Measurements from ENCODE around the gene TOMM40. TPM values are rescaled to one million over a fixed set of nuclear protein-coding genes. Genes with fewer than 3 reads are reported as not detected.

The TOMM40 gene
- total and polyA plus RNA-seq, 2 of the 13 experiments (the other 11 are each of a cell fraction or from before 2014, with no cell fraction given) = 72.0 to 110 TPM

- TF ChIP-seq AFF4 (CRISPR knock-in tag; IDR thresholded peaks at IDR 0.05) (no peak), SNAPC2 (CRISPR knock-in tag; IDR thresholded peaks at IDR 0.05) (no peak), ZNF343 (CRISPR knock-in tag; IDR thresholded peaks at IDR 0.05) (no peak), BORCS8-MEF2B (CRISPR knock-in tag; IDR thresholded peaks at IDR 0.05) (peak; percentile 45; the same call in 1 of the 2 replicates), ATF6 (CRISPR knock-in tag; conservative IDR thresholded peaks at IDR 0.05) (no peak), CBX5 (CRISPR knock-in tag; IDR thresholded peaks at IDR 0.05; ENCODE audit: borderline replicate concordance) (peak; percentile 66; the same call in 1 of the 2 replicates), ZNF652 (CRISPR knock-in tag; IDR thresholded peaks at IDR 0.05; ENCODE audit: borderline replicate concordance, low read depth) (no peak), ZNF180 (CRISPR knock-in tag; IDR thresholded peaks at IDR 0.05; ENCODE audit: borderline replicate concordance, low read depth) (no peak), ZSCAN30 (CRISPR knock-in tag; IDR thresholded peaks at IDR 0.05) (no peak), CCDC6 (CRISPR knock-in tag; IDR thresholded peaks at IDR 0.05) (peak; percentile 62; the same call in 1 of the 2 replicates), ZNF615 (CRISPR knock-in tag; IDR thresholded peaks at IDR 0.05; ENCODE audit: borderline replicate concordance) (no peak), REPIN1 (CRISPR knock-in tag; IDR thresholded peaks at IDR 0.05; ENCODE audit: borderline replicate concordance, low read depth) (peak; percentile 55; the same call in 1 of the 2 replicates), TBX3 (IDR thresholded peaks at IDR 0.05; ENCODE audit: borderline replicate concordance) (no peak; the same call in 1 of the 2 replicates), KAT7 (CRISPR knock-in tag; IDR thresholded peaks at IDR 0.05; ENCODE audit: borderline replicate concordance) (peak; percentile 43; the same call in 1 of the 2 replicates), ZNF776 (CRISPR knock-in tag; IDR thresholded peaks at IDR 0.05) (no peak), ZNF563 (CRISPR knock-in tag; IDR thresholded peaks at IDR 0.05) (no peak), MBNL3 (CRISPR knock-in tag; conservative IDR thresholded peaks at IDR 0.05) (no peak), ETV5 (CRISPR knock-in tag; IDR thresholded peaks at IDR 0.05; ENCODE audit: borderline replicate concordance) (peak; percentile 61), SKI (IDR thresholded peaks at IDR 0.05; ENCODE audit: partially characterized antibody) (peak; percentile 96), MIXL1 (CRISPR knock-in tag; IDR thresholded peaks at IDR 0.05) (no peak), FOXP1 (IDR thresholded peaks at IDR 0.05) (no peak), FOXP1 (CRISPR knock-in tag; IDR thresholded peaks at IDR 0.05) (peak; percentile 65), STAT5B (CRISPR knock-in tag; IDR thresholded peaks at IDR 0.05) (no peak), ZFY (CRISPR knock-in tag; IDR thresholded peaks at IDR 0.05) (no peak), ZBTB26 (CRISPR knock-in tag; IDR thresholded peaks at IDR 0.05; ENCODE audit: borderline replicate concordance) (0 out of 2 replicates have a peak, but pooled peaks have one; percentile 48), ZBTB1 (CRISPR knock-in tag; IDR thresholded peaks at IDR 0.05; ENCODE audit: borderline replicate concordance) (no peak), NRL (CRISPR knock-in tag; IDR thresholded peaks at IDR 0.05; ENCODE audit: borderline replicate concordance) (no peak)
These were observed 21.8 kb downstream of the TOMM40 start (continued) for GRCh38 chr19:44912854-44913253.

Measured in HepG2 (cell line).